Progenitor cell of endocrine pancreas (in vitro differentiated cells): ENCODE data around the gene STOML3. TPM values are rescaled to one million over a fixed set of nuclear protein-coding genes. Genes with fewer than 3 reads are reported as not detected.
A peak's percentile ranks its signal among the peaks of the same experiment; 100 is the strongest.

Source experiments
- DNase-seq: peaks from one replicate; pipeline ENCODE4 v3.0.0; 2021; ENCODE audit warnings: low spot score; ENCODE audit not compliant: unreplicated experiment
- H3K27ac Mint-ChIP-seq: 2 replicates; pipeline ENCODE4 v1.8.0; 2021; ENCODE audit warnings: mild to moderate bottlenecking, moderate library complexity, mixed read lengths
- H3K27me3 Mint-ChIP-seq: 2 replicates; pipeline ENCODE4 v1.8.0; 2021; ENCODE audit warnings: mixed read lengths
- H3K36me3 Mint-ChIP-seq: 2 replicates; pipeline ENCODE4 v1.8.0; 2022; ENCODE audit warnings: mixed read lengths; ENCODE audit not compliant: insufficient read depth
- H3K4me1 Mint-ChIP-seq: 2 replicates; pipeline ENCODE4 v1.8.0; 2021; ENCODE audit warnings: low read depth, mixed read lengths
- H3K4me3 Mint-ChIP-seq: 2 replicates; pipeline ENCODE4 v1.8.0; 2021; ENCODE audit warnings: low read depth, mild to moderate bottlenecking, moderate library complexity, mixed read lengths
- H3K9me3 Mint-ChIP-seq: 2 replicates; pipeline ENCODE4 v1.8.0; 2021; ENCODE audit warnings: low read depth, mixed read lengths
- CTCF ChIP-seq: fragments of 200-600 bp; sonication (generic); IDR thresholded peaks from one replicate; pipeline ENCODE4 v1.5.0; 2021; ENCODE audit warnings: antibody characterized with exemption, mild to moderate bottlenecking; ENCODE audit not compliant: unreplicated experiment
- total RNA-seq: library from RNA; stranded (reverse); gene quantifications from 2 replicates; pipeline ENCODE4 v1.2.1, GENCODE V29; 2021

Gene STOML3
- total RNA-seq, 1 donor from 2014 or later = not detected

- Mint-ChIP-seq H3K27me3 (no peaks in the 10 kb centered on the region), H3K4me1 (peaks cover 31% of the 10 kb centered on the region), H3K27ac (peak overlapping the region; percentile 99), H3K36me3 (no peaks in the 10 kb centered on the region), H3K4me3 (peak overlapping the region; percentile 97), H3K9me3 (no peaks in the 10 kb centered on the region)
- peak; percentile 10 for TF ChIP-seq CTCF
- peak; percentile 77 for DNase-seq
These were observed 46.8 kb upstream of the STOML3 start for GRCh38 chr13:39037410-39037879.

GRCh38 chr13:39036212-39036611 is 45.6 kb upstream of the STOML3 start:
- no peak for DNase-seq
- Mint-ChIP-seq H3K27me3 (no peaks in the 10 kb centered on the region), H3K9me3 (no peaks in the 10 kb centered on the region), H3K4me3 (peak overlapping the region; percentile 97), H3K27ac (peak overlapping the region; percentile 96), H3K4me1 (peaks cover 33% of the 10 kb centered on the region), H3K36me3 (no peaks in the 10 kb centered on the region)
- no peak for TF ChIP-seq CTCF

DNA sequence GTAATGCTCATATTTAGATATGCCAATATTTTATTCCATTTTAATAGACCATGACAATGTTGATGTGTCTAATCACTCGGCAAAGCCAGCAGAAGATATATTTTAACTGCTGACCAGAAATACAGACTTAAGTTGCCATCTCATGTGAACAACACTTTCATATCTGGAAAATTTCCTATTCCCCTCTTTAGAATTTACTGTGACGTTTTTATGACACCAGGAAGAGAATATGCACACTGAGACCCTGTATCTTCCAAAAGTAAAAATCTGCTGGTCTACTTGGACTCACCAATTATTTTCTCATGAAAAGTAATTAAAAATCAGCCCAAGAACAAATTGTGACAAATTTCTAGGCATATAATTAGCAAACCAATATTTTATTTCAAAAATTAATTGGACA is 45.2 kb upstream of the STOML3 start:
- peak overlapping the region; percentile 97 for H3K4me3 Mint-ChIP-seq
- H3K27ac Mint-ChIP-seq = peak overlapping the region; percentile 96
- no peak for TF ChIP-seq CTCF
- no peaks in the 10 kb centered on the region for H3K27me3 Mint-ChIP-seq
- DNase-seq = no peak
- no peaks in the 10 kb centered on the region for H3K9me3 Mint-ChIP-seq
- no peaks in the 10 kb centered on the region for H3K36me3 Mint-ChIP-seq
- H3K4me1 Mint-ChIP-seq = peaks cover 32% of the 10 kb centered on the region

GRCh38 chr13:39035204-39035603 is 44.6 kb upstream of the STOML3 start:
- no peak for TF ChIP-seq CTCF
- H3K4me1 Mint-ChIP-seq = peaks cover 32% of the 10 kb centered on the region
- peak overlapping the region; percentile 97 for H3K4me3 Mint-ChIP-seq
- H3K27ac Mint-ChIP-seq = no peak overlapping the region
- no peak for DNase-seq
- H3K27me3 Mint-ChIP-seq = no peaks in the 10 kb centered on the region
- no peaks in the 10 kb centered on the region for H3K9me3 Mint-ChIP-seq
- H3K36me3 Mint-ChIP-seq = no peaks in the 10 kb centered on the region

GRCh38 chr13:39034085-39034484 is 43.5 kb upstream of the STOML3 start:
- Mint-ChIP-seq H3K27me3 (no peaks in the 10 kb centered on the region), H3K27ac (peak overlapping the region; percentile 50), H3K4me3 (peak overlapping the region; percentile 14), H3K4me1 (peaks cover 27% of the 10 kb centered on the region), H3K36me3 (peaks cover 2% of the 10 kb centered on the region), H3K9me3 (no peaks in the 10 kb centered on the region)
- no peak for TF ChIP-seq CTCF
- no peak for DNase-seq
